Measurements from ENCODE around the gene MCRIP1.

GRCh38 chr17:81806461-81807209 lies 26.5 kb downstream of the MCRIP1 start:
- TF ChIP-seq CTCF (IDR thresholded peaks at IDR 0.05) (no peak), POLR2A (IDR thresholded peaks at IDR 0.05) (no peak)

All from heart left ventricle (tissue), 13 donors.